Measurements from ENCODE around the gene HELZ2.

HELZ2 gene

DNA sequence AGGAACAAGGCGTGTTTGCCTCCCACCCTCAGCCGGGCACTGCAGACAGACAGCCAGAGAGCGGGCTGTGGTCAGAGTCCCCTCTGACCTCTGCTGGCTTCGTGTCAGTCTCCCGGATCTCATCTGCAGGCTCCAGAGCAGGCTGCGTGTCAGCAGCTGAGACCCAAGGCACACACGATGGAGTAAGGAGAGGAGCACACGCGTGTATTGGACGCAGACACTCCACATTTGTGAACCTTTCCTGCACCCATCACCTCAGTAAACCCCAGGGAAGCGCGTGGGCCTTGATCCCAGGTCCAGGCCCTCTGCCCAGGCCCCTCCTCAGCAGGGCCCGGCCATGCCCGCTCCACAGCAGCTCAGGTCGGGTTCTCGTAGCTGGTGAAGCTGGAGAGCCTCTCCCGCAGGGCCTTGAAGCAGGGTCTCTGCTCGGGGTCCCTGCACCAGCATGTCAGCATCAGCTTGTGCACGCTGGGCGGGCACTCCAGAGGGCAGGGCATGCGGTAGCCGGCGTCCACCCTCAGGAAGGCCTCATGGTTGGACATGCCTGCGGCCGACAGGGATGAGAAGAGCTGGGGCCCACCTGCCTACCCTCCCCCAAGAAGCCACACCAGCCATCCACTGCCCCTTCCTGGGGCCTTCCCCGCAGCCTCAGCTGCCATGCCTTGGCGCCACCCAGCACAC, 44.7 kb downstream of the HELZ2 start:
- no peak for DNase-seq (ENCODE audit: low read depth in 1 of 2, low spot score in 1 of 2)
- Histone ChIP-seq H3K4me3 (replicated peaks; ENCODE audit: insufficient read depth, low read length) (no peak overlapping the region), H3K27me3 (ENCODE audit: insufficient read depth, poor library complexity, severe bottlenecking) (peaks cover 9% of the 10 kb centered on the region), H3K27ac (replicated peaks) (no peak overlapping the region)
- TF ChIP-seq GABPA (IDR thresholded peaks at IDR 0.05; ENCODE audit: low read depth) = no peak
- TF ChIP-seq, protein P1, sequence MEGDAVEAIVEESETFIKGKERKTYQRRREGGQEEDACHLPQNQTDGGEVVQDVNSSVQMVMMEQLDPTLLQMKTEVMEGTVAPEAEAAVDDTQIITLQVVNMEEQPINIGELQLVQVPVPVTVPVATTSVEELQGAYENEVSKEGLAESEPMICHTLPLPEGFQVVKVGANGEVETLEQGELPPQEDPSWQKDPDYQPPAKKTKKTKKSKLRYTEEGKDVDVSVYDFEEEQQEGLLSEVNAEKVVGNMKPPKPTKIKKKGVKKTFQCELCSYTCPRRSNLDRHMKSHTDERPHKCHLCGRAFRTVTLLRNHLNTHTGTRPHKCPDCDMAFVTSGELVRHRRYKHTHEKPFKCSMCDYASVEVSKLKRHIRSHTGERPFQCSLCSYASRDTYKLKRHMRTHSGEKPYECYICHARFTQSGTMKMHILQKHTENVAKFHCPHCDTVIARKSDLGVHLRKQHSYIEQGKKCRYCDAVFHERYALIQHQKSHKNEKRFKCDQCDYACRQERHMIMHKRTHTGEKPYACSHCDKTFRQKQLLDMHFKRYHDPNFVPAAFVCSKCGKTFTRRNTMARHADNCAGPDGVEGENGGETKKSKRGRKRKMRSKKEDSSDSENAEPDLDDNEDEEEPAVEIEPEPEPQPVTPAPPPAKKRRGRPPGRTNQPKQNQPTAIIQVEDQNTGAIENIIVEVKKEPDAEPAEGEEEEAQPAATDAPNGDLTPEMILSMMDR (IDR thresholded peaks at IDR 0.05; ENCODE audit: insufficient read depth, low read length) = no peak
- TF ChIP-seq SPI1 (IDR thresholded peaks at IDR 0.05; ENCODE audit: borderline replicate concordance, low read depth) = no peak
- TF ChIP-seq POLR2AphosphoS5 (IDR thresholded peaks at IDR 0.05; ENCODE audit: low read depth) = no peak
- no peak for TF ChIP-seq REST (IDR thresholded peaks at IDR 0.05; ENCODE audit: insufficient replicate concordance, low read depth)

DNA sequence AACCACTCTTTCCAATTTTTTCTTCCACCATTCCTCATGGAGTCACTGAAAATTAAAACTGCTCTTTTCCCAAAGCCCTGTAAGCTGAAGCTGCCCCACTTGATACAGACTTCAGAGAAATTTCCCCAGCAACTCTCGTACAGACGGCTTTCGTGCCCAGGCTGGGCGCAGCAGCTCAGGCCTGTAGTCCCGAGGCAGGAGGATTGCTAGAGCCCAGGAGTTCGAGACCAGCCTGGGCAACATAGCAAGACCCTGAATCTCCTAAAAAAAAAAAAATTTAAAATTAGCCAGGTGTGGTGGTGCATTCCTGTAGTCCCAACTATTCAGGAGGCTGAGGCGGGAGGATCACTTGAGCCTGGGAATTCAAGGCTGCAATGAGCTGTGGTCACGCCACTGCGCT, 46.9 kb downstream of the HELZ2 start:
- TF ChIP-seq GABPA (IDR thresholded peaks at IDR 0.05; ENCODE audit: low read depth) (no peak), REST (IDR thresholded peaks at IDR 0.05; ENCODE audit: insufficient replicate concordance, low read depth) (no peak), SPI1 (IDR thresholded peaks at IDR 0.05; ENCODE audit: borderline replicate concordance, low read depth) (no peak), POLR2AphosphoS5 (IDR thresholded peaks at IDR 0.05; ENCODE audit: low read depth) (no peak)
- TF ChIP-seq, protein P1 (IDR thresholded peaks at IDR 0.05; ENCODE audit: insufficient read depth, low read length) = no peak
- Histone ChIP-seq H3K27ac (replicated peaks) (no peak overlapping the region), H3K27me3 (ENCODE audit: insufficient read depth, poor library complexity, severe bottlenecking) (no peaks in the 10 kb centered on the region), H3K4me3 (replicated peaks; ENCODE audit: insufficient read depth, low read length) (no peak overlapping the region)
- DNase-seq (ENCODE audit: low read depth in 1 of 2, low spot score in 1 of 2) = no peak

GRCh38 chr20:63525971-63526370, 48.1 kb downstream of the HELZ2 start:
- no peaks in the 10 kb centered on the region for H3K27me3 ChIP-seq (ENCODE audit: insufficient read depth, poor library complexity, severe bottlenecking)
- no peak overlapping the region for H3K27ac ChIP-seq (replicated peaks)
- no peak for DNase-seq (ENCODE audit: low read depth in 1 of 2, low spot score in 1 of 2)
- H3K4me3 ChIP-seq (replicated peaks; ENCODE audit: insufficient read depth, low read length) = no peak overlapping the region
- TF ChIP-seq, protein P1 (IDR thresholded peaks at IDR 0.05; ENCODE audit: insufficient read depth, low read length) = no peak
- TF ChIP-seq POLR2AphosphoS5 (IDR thresholded peaks at IDR 0.05; ENCODE audit: low read depth) (no peak), SPI1 (IDR thresholded peaks at IDR 0.05; ENCODE audit: borderline replicate concordance, low read depth) (no peak), GABPA (IDR thresholded peaks at IDR 0.05; ENCODE audit: low read depth) (no peak)

- TF ChIP-seq GABPA (IDR thresholded peaks at IDR 0.05; ENCODE audit: low read depth) (no peak), POLR2AphosphoS5 (IDR thresholded peaks at IDR 0.05; ENCODE audit: low read depth) (no peak), REST (IDR thresholded peaks at IDR 0.05; ENCODE audit: insufficient replicate concordance, low read depth) (no peak), SPI1 (IDR thresholded peaks at IDR 0.05; ENCODE audit: borderline replicate concordance, low read depth) (no peak)
- TF ChIP-seq, protein P1 (IDR thresholded peaks at IDR 0.05; ENCODE audit: insufficient read depth, low read length) = no peak
- H3K27me3 ChIP-seq (ENCODE audit: insufficient read depth, poor library complexity, severe bottlenecking) = no peaks in the 10 kb centered on the region
- no peak for DNase-seq (ENCODE audit: low read depth in 1 of 2, low spot score in 1 of 2)
- H3K27ac ChIP-seq (replicated peaks) = no peak overlapping the region
- H3K4me3 ChIP-seq (replicated peaks; ENCODE audit: insufficient read depth, low read length) = no peak overlapping the region
Observed at GRCh38 chr20:63525185-63525584, 48.9 kb downstream of the HELZ2 start.
